ENCODE results near the gene CCR4.

GRCh38 chr3:32978331-32978730, 26.9 kb downstream of the CCR4 start:
- TF ChIP-seq EZH2 (IDR thresholded peaks at IDR 0.05; ENCODE audit: insufficient read depth, poor library complexity, severe bottlenecking) (no peak), EZH2phosphoT487 (IDR thresholded peaks at IDR 0.05; ENCODE audit: insufficient read depth, low read depth) (no peak)

All from GM23248 (cell line).